Ramos (cell line): ENCODE measurements around the gene ART3.

Experiments used
- in situ Hi-C: fragments of 300-500 bp; cut with MboI; formaldehyde crosslinking; loops from one replicate; pipeline ENCODE4 v1.14.3; 2022; ENCODE audit warnings: low sequenced_read_pairs; ENCODE audit not compliant: unreplicated experiment

Gene ART3

GRCh38 chr4:76125816-76126215 is 51.3 kb downstream of the ART3 start:
- in situ Hi-C loops, result no loop called here

- in situ Hi-C loops, result no loop called here
Observed at GRCh38 chr4:76127754-76128153, 53.2 kb downstream of the ART3 start.

- in situ Hi-C loops, result no loop called here
Observed at GRCh38 chr4:76141241-76141640, 66.7 kb downstream of the ART3 start.

DNA sequence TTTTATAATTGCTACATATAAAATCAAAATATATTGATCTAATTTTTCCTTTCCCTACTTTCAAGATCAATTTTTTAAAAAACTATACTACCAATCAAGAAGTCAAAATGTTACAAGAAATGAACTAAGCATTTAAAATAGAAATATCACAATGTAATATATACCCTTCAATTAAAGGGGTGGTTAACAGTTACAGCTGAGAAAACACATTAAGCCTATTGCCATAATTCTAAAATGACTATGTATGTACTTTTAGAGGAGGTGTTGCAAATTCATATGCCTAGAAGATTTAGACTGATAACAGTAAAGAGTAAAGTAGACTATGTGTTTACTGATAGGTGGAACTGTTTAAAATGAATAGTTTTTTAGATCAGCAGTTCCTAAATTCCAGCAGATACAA is 70.0 kb downstream of the ART3 start:
- in situ Hi-C loops, result no loop called here

- in situ Hi-C loops, result no loop called here
Observed at GRCh38 chr4:76147454-76148141, 73.1 kb downstream of the ART3 start.

GRCh38 chr4:76148142-76148865 is 73.8 kb downstream of the ART3 start, which contains the start of gene NUP54:
TSS of gene NUP54 (minus strand) at chr4:76148397. CDS start at chr4:76148374, 23 bp downstream.
- in situ Hi-C loops, result no loop called here

DNA sequence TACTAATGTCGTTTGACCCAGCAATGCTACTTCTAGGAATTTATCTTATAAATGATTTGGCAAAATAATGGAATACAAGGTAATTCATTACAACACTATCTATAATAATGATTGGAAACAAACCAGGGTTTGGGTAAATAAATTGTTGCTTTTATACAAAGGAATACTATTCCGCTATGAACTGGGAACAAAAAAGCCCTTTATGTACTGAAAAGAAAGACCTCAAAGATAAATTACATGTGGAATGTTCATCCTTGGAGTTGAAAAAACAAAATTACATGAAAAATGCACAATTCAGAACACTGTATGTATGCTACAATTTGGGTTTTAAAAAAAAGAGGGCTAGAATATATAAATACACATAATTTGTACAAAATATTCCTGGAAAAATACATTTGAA is 78.8 kb downstream of the ART3 start:
- in situ Hi-C loops, result no loop called here

- in situ Hi-C loops, result no loop called here
Observed at GRCh38 chr4:76155979-76156378, 81.5 kb downstream of the ART3 start.

DNA sequence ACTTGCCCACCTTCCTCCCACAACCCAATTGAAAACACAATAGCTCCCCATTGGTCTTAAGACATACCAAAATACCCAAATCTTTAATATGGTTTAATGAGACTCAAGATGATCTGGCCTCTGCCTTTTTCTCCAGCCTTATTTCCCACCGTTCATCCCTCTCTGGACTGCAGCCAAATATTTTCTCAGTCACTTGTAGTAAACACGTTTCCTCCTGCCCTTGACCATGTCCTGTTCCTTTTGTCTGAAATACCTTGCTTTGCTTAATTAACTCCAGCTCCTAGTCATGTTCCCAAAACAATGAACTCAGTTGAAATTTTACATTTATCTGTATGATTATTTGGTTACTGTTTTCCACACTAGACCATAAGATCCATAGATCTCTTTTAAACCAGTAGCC is 82.1 kb downstream of the ART3 start:
- in situ Hi-C loops, result no loop called here

DNA sequence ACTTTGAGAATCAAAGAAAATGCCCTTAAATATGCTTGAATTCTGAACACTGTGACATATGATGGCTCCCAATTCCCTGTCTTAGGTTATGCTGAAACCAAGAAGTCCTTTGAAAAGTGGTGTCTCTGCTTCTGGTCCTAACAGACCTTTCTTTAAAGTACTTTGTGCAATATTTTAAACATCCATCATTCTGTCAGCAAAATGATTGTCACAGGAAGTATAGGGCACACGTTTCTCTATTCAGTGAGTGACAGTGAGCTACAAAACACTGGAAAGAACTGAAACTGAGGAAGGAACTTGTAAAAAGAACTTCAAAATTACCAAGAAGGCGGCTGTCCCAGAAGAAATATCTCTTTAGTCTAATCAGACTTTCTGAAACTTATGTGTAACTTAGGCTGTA is 85.8 kb downstream of the ART3 start:
- in situ Hi-C loops, result no loop called here
